ENCODE data around the gene PALD1.

- TF ChIP-seq ERF (CRISPR knock-in tag; IDR thresholded peaks at IDR 0.05) (no peak), NCOR1 (IDR thresholded peaks at IDR 0.05) (no peak), ZNF324 (CRISPR knock-in tag; IDR thresholded peaks at IDR 0.05) (no peak), SETDB1 (IDR thresholded peaks at IDR 0.05; ENCODE audit: low read length) (no peak), SP1 (CRISPR knock-in tag; IDR thresholded peaks at IDR 0.05) (no peak), HNRNPLL (IDR thresholded peaks at IDR 0.05; ENCODE audit: low read depth, low read length, poor library complexity, severe bottlenecking) (no peak), PHF20 (IDR thresholded peaks at IDR 0.05; ENCODE audit: partially characterized antibody) (no peak), E2F5 (CRISPR knock-in tag; IDR thresholded peaks at IDR 0.05) (no peak), FOSL1 (tag; conservative IDR thresholded peaks at IDR 0.05) (no peak)
- TF ChIP-seq, protein P1, sequence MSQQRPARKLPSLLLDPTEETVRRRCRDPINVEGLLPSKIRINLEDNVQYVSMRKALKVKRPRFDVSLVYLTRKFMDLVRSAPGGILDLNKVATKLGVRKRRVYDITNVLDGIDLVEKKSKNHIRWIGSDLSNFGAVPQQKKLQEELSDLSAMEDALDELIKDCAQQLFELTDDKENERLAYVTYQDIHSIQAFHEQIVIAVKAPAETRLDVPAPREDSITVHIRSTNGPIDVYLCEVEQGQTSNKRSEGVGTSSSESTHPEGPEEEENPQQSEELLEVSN (IDR thresholded peaks at IDR 0.05; ENCODE audit: borderline replicate concordance in 1 of 2, extremely low read depth in 1 of 2, insufficient read depth in 1 of 2, insufficient read length in 1 of 2, low read depth in 1 of 2, low read length in 1 of 2, poor library complexity in 1 of 2, severe bottlenecking in 1 of 2), result no peak
- TF ChIP-seq, protein P2, sequence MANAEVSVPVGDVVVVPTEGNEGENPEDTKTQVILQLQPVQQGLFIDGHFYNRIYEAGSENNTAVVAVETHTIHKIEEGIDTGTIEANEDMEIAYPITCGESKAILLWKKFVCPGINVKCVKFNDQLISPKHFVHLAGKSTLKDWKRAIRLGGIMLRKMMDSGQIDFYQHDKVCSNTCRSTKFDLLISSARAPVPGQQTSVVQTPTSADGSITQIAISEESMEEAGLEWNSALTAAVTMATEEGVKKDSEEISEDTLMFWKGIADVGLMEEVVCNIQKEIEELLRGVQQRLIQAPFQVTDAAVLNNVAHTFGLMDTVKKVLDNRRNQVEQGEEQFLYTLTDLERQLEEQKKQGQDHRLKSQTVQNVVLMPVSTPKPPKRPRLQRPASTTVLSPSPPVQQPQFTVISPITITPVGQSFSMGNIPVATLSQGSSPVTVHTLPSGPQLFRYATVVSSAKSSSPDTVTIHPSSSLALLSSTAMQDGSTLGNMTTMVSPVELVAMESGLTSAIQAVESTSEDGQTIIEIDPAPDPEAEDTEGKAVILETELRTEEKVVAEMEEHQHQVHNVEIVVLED (CRISPR knock-in tag; IDR thresholded peaks at IDR 0.05), result no peak
Measured at GRCh38 chr10:70490142-70490541, 11.6 kb downstream of the PALD1 start.
